Measurements from ENCODE around the gene ATP2C2.
A peak's percentile ranks its signal among the peaks of the same experiment; 100 is the strongest.

ATP2C2 gene

DNA sequence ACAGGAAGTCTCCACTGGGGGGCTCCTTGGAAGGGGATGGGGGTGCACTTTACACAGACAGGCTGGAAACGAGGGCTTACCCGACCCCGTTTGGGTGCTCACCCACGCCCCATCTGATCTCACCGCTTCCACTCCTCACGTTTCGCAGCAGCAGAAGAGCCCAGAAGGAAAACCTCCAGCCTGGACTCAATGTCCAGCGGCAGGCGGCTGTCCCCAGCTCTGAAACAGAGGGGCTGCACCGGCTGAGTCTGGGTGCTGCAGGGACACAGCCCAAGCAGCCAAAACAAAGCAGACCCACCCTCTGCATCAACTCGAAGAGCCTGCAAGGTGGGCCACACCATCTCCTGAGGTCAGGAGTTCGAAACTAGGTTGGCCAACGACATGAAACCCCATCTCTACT is 132.2 kb downstream of the ATP2C2 start:
- H3K9ac ChIP-seq (ENCODE audit: low read depth, low read length), result no peak overlapping the region
- H3K27me3 ChIP-seq (ENCODE audit: control insufficient read depth, insufficient read depth, low read length), result no peaks in the 10 kb centered on the region
- peaks cover 9% of the 10 kb centered on the region; the same call in 1 of the 2 replicates for H3K4me1 ChIP-seq (ENCODE audit: control insufficient read depth, insufficient read depth, low read length)
- H3K36me3 ChIP-seq (ENCODE audit: control insufficient read depth, insufficient read depth, low read length), result peaks cover 28% of the 10 kb centered on the region; the same call in 1 of the 2 replicates
- H3K27ac ChIP-seq (ENCODE audit: low read depth, low read length), result no peak overlapping the region
- no peaks in the 10 kb centered on the region for H3K9me3 ChIP-seq (ENCODE audit: control insufficient read depth, insufficient read depth, low read length)
- no peak overlapping the region for H3K4me3 ChIP-seq (ENCODE audit: low read depth, low read length)

DNA sequence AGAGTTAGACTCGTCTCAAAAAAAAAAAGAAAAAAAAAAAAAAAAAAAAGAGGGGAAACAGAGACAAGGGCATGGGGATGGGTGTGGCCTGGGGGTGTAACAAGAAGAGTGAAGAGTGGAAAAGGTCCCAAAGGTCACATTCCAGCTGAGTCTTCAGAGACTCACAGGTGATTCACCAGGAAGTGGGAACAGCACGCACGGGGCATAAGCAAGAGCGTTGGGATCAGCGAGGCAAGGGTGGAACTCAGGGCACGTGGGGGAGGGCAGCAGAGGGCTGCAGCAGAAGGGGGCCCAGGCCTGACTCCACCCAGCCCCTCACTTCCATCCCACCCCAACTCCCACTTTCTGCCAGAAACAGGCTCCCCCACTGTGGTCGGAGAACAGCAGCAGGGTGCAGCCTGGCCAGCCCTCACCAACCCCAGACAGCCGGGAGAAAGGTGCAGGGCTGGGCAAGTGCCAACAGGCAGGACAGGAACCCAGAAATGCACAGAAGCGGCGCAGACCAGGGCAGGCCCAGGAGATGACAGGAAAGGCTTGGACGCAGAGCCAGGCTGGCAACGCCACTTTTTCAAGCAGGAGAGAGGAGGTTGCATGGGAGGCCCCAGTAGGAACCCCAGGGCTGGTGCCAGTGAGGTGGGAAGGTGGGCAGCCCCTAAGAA is 132.9 kb downstream of the ATP2C2 start:
- no peak overlapping the region for H3K27ac ChIP-seq (ENCODE audit: low read depth, low read length)
- H3K4me1 ChIP-seq (ENCODE audit: control insufficient read depth, insufficient read depth, low read length), result peaks cover 9% of the 10 kb centered on the region; the same call in 1 of the 2 replicates

GRCh38 chr16:84502075-84502474 is 133.7 kb downstream of the ATP2C2 start:
- Histone ChIP-seq H3K27me3 (ENCODE audit: control insufficient read depth, insufficient read depth, low read length) (no peaks in the 10 kb centered on the region), H3K9ac (ENCODE audit: low read depth, low read length) (no peak overlapping the region), H3K4me3 (ENCODE audit: low read depth, low read length) (no peak overlapping the region), H3K27ac (ENCODE audit: low read depth, low read length) (no peak overlapping the region), H3K36me3 (ENCODE audit: control insufficient read depth, insufficient read depth, low read length) (peaks cover 14% of the 10 kb centered on the region; the same call in 1 of the 2 replicates), H3K9me3 (ENCODE audit: control insufficient read depth, insufficient read depth, low read length) (no peaks in the 10 kb centered on the region), H3K4me1 (ENCODE audit: control insufficient read depth, insufficient read depth, low read length) (peaks cover 9% of the 10 kb centered on the region; the same call in 1 of the 2 replicates)

More for the DNA sequence above, 132.9 kb downstream of the ATP2C2 start:
- H3K27me3 ChIP-seq (ENCODE audit: control insufficient read depth, insufficient read depth, low read length), result no peaks in the 10 kb centered on the region
- H3K36me3 ChIP-seq (ENCODE audit: control insufficient read depth, insufficient read depth, low read length), result peaks cover 22% of the 10 kb centered on the region; the same call in 1 of the 2 replicates
- H3K9me3 ChIP-seq (ENCODE audit: control insufficient read depth, insufficient read depth, low read length), result no peaks in the 10 kb centered on the region
- H3K4me3 ChIP-seq (ENCODE audit: low read depth, low read length), result no peak overlapping the region
- no peak overlapping the region for H3K9ac ChIP-seq (ENCODE audit: low read depth, low read length)

- no peak overlapping the region for H3K4me3 ChIP-seq (ENCODE audit: low read depth, low read length)
- H3K9me3 ChIP-seq (ENCODE audit: control insufficient read depth, insufficient read depth, low read length), result no peaks in the 10 kb centered on the region
- no peak overlapping the region for H3K27ac ChIP-seq (ENCODE audit: low read depth, low read length)
- peaks cover 9% of the 10 kb centered on the region; the same call in 1 of the 2 replicates for H3K4me1 ChIP-seq (ENCODE audit: control insufficient read depth, insufficient read depth, low read length)
- no peaks in the 10 kb centered on the region for H3K27me3 ChIP-seq (ENCODE audit: control insufficient read depth, insufficient read depth, low read length)
- H3K9ac ChIP-seq (ENCODE audit: low read depth, low read length), result no peak overlapping the region
- peaks cover 9% of the 10 kb centered on the region; the same call in 1 of the 2 replicates for H3K36me3 ChIP-seq (ENCODE audit: control insufficient read depth, insufficient read depth, low read length)
Measured at GRCh38 chr16:84502581-84502980, 134.2 kb downstream of the ATP2C2 start.

DNA sequence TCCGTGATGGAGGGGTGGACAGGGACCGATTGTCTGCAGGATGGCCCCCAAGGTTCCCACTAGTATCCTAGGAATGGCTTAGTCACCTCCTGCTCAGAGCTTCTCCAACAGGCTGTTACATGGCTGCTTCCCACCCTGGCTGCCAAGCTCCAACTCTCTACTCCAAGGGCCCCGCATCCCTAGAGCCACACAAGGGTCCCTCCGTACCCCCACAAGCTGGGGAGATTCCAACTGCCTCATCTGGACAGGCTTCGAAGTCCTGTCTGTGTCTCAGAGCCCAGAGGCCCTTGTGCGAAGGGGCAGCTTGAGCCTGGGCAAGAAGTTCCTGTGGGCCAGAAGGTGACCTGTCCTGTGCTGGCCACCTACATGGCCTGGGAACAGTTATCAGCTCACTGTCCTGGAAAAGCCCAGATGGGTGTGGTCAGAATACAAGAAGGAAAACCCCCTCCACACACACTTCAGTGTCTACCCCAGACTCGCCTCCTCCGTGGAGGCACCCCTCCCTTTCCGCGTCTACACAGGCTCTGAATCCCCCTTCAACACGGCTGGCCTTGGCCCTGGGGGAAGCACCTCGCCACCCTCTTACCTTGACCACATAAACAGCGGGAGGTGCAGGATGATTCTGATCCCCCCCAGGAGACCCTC is 135.5 kb downstream of the ATP2C2 start:
- H3K4me1 ChIP-seq (ENCODE audit: control insufficient read depth, insufficient read depth, low read length), result peaks cover 9% of the 10 kb centered on the region; the same call in 1 of the 2 replicates
- no peaks in the 10 kb centered on the region for H3K27me3 ChIP-seq (ENCODE audit: control insufficient read depth, insufficient read depth, low read length)
- peaks cover 6% of the 10 kb centered on the region; the same call in 1 of the 2 replicates for H3K36me3 ChIP-seq (ENCODE audit: control insufficient read depth, insufficient read depth, low read length)
- no peaks in the 10 kb centered on the region for H3K9me3 ChIP-seq (ENCODE audit: control insufficient read depth, insufficient read depth, low read length)
- H3K9ac ChIP-seq (ENCODE audit: low read depth, low read length), result no peak overlapping the region
- no peak overlapping the region for H3K27ac ChIP-seq (ENCODE audit: low read depth, low read length)
- H3K4me3 ChIP-seq (ENCODE audit: low read depth, low read length), result peak overlapping the region; percentile 95

DNA sequence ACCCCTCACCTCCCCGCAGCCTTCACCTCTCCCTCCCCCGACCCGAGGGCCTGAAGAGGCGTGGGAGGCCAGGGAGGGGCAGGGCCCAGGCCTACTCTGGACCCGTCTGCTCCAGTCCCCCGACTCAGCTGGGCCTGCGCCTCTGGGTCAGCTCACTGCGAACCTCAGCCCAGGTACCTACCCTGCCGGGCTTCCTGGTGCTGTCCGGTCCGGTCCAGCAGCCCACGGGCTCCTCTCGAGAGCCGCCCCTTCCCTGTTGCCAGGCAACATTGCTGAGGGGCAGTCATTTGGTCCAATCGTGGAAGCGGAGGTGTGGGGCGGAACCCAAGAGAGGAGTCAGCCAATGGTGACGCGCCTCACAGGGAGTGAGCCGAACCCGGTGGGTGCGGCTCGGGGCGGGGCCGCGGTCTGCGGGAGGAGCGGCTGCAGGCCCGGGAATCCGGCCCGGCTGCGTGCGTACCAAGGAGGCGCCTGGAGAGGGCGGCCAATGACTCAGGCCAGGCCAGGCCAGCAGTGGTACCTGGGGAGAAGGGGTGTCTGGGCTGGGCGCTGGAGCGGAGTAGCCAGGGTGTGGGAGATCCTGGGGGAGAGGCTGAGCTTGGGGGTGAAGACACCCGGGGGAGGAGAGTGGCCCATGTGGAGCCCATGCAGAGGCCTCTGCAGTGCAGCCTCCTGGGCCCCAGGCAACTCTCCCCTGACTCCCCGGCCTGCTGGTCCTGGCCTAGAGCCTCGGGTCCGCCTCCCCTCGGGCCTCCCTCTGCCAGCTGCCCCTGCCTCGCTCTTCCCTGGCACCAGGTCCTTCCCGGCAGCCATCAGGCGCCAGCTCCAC is 136.3 kb downstream of the ATP2C2 start, which contains the start of gene MEAK7:
Gene MEAK7, minus strand, starts transcription at position 240 of the 829 bp plus-strand sequence. CDS start 6,573 bp downstream, outside the sequence.
- H3K27me3 ChIP-seq (ENCODE audit: control insufficient read depth, insufficient read depth, low read length), result no peaks in the 10 kb centered on the region
- H3K4me3 ChIP-seq (ENCODE audit: low read depth, low read length), result peak within 1 kb of the TSS; percentile 95
- no peaks in the 10 kb centered on the region for H3K9me3 ChIP-seq (ENCODE audit: control insufficient read depth, insufficient read depth, low read length)
- peak within 1 kb of the TSS; percentile 62 for H3K9ac ChIP-seq (ENCODE audit: low read depth, low read length)
- H3K36me3 ChIP-seq (ENCODE audit: control insufficient read depth, insufficient read depth, low read length), result peaks cover 6% of the 10 kb centered on the region; the same call in 1 of the 2 replicates
- H3K4me1 ChIP-seq (ENCODE audit: control insufficient read depth, insufficient read depth, low read length), result peaks cover 9% of the 10 kb centered on the region; the same call in 1 of the 2 replicates
- peak within 1 kb of the TSS; percentile 60 for H3K27ac ChIP-seq (ENCODE audit: low read depth, low read length)

GRCh38 chr16:84505249-84506187 is 137.2 kb downstream of the ATP2C2 start:
- Histone ChIP-seq H3K9ac (ENCODE audit: low read depth, low read length) (peak overlapping the region; percentile 62), H3K4me3 (ENCODE audit: low read depth, low read length) (peak overlapping the region; percentile 95; the same call in 1 of the 2 replicates), H3K9me3 (ENCODE audit: control insufficient read depth, insufficient read depth, low read length) (no peaks in the 10 kb centered on the region), H3K27ac (ENCODE audit: low read depth, low read length) (peak overlapping the region; percentile 60), H3K4me1 (ENCODE audit: control insufficient read depth, insufficient read depth, low read length) (peaks cover 9% of the 10 kb centered on the region; the same call in 1 of the 2 replicates), H3K36me3 (ENCODE audit: control insufficient read depth, insufficient read depth, low read length) (peaks cover 6% of the 10 kb centered on the region; the same call in 1 of the 2 replicates), H3K27me3 (ENCODE audit: control insufficient read depth, insufficient read depth, low read length) (no peaks in the 10 kb centered on the region)

GRCh38 chr16:84507011-84507982 is 139.0 kb downstream of the ATP2C2 start:
- Histone ChIP-seq H3K4me3 (ENCODE audit: low read depth, low read length) (no peak overlapping the region), H3K27ac (ENCODE audit: low read depth, low read length) (no peak overlapping the region), H3K4me1 (ENCODE audit: control insufficient read depth, insufficient read depth, low read length) (peaks cover 14% of the 10 kb centered on the region; the same call in 1 of the 2 replicates), H3K27me3 (ENCODE audit: control insufficient read depth, insufficient read depth, low read length) (no peaks in the 10 kb centered on the region), H3K9ac (ENCODE audit: low read depth, low read length) (no peak overlapping the region), H3K36me3 (ENCODE audit: control insufficient read depth, insufficient read depth, low read length) (peaks cover 3% of the 10 kb centered on the region; the same call in 1 of the 2 replicates), H3K9me3 (ENCODE audit: control insufficient read depth, insufficient read depth, low read length) (no peaks in the 10 kb centered on the region)

GRCh38 chr16:84508502-84508901 is 140.2 kb downstream of the ATP2C2 start:
- Histone ChIP-seq H3K9ac (ENCODE audit: low read depth, low read length) (no peak overlapping the region), H3K4me3 (ENCODE audit: low read depth, low read length) (no peak overlapping the region), H3K36me3 (ENCODE audit: control insufficient read depth, insufficient read depth, low read length) (no peaks in the 10 kb centered on the region), H3K9me3 (ENCODE audit: control insufficient read depth, insufficient read depth, low read length) (no peaks in the 10 kb centered on the region), H3K27ac (ENCODE audit: low read depth, low read length) (no peak overlapping the region), H3K4me1 (ENCODE audit: control insufficient read depth, insufficient read depth, low read length) (peaks cover 14% of the 10 kb centered on the region; the same call in 1 of the 2 replicates), H3K27me3 (ENCODE audit: control insufficient read depth, insufficient read depth, low read length) (no peaks in the 10 kb centered on the region)
